Adipose tissue (tissue), 3 donors: ENCODE results near the gene BTG3. TPM values are rescaled to one million over a fixed set of nuclear protein-coding genes. Genes with fewer than 3 reads are reported as not detected.

Experiments
- H3K27ac ChIP-seq: one replicate; pipeline ENCODE4 v1.5.1; 2013; ENCODE audit warnings: low read depth, low read length
- WGBS, 3 donors: extraction: QIAGEN DNeasy Blood & Tissue Kit; methylation state at CpG; one replicate each; pipeline ENCODE4 v1.1.7; 2013; 5-methylcytosine and 5-hydroxymethylcytosine counted together
- polyA plus RNA-seq, 3 donors: library from polyadenylated mRNA; stranded (reverse); fragments of 200-250 nt; gene quantifications; one replicate each; pipeline ENCODE4 v1.2.3, GENCODE V29; 2013
- donor health status: healthy with polysubstance abuse.
- donor health status: Bipolar disorder and iron deficiency.
- donor health status: healthy.

BTG3 gene
- polyA plus RNA-seq, 3 donors: 14.4 to 35.5 (median 31.2) TPM

DNA sequence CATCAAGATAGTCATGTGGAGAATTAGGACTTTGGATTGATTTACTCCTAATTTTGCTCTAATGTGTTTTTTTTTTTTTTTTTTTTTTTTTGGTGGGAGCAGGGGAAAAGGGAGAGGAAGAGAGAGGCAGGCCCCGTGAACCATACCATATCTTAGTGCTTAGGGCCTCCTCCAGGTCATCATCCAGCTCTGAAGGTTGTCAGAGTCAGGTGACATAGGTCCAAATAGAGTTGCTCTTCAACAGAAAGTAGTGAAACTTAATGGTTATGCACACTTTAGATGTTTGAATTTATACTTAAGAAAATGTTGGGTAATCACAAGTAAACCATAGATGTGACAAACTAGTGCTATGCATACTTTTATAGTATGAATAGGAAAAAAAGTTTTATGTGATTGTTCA is 67.7 kb downstream of the BTG3 start:
- no peak overlapping the region for H3K27ac ChIP-seq
- 91 to 94% (median 92%) methylated on average over 1 of the region's 1 CpG for WGBS, 3 donors

Other genes starting within 250 kb of the BTG3 start
- gene CXADR, start 99.9 kb downstream of the BTG3 start, polyA plus RNA-seq: 1 to 10 TPM in 2 of 3 donors, under 1 TPM in 1; 0.11 to 5.7 (median 1.8) TPM
- gene C21orf91, start 206.5 kb upstream of the BTG3 start, polyA plus RNA-seq: 1 to 10 TPM; 1.3 to 7.1 (median 3.7) TPM